Mucosa of descending colon (tissue), 3 donors: ENCODE results near the gene ERC1. TPM values are rescaled to one million over a fixed set of nuclear protein-coding genes. Genes with fewer than 3 reads are reported as not detected.

ENCODE experiments used
- ATAC-seq: fragments of 200-7000 bp; cut with Tn5 transposase; one replicate; pipeline ENCODE4 v1.9.1; 2020; ENCODE audit warnings: mild to moderate bottlenecking, moderate library complexity
- DNase-seq, 3 donors: peaks; one replicate each; pipeline ENCODE4 v3.0.0-alpha.2; 2020
- H3K36me3 ChIP-seq: fragments of 200-600 bp; one replicate; pipeline ENCODE4 v1.8.0; 2021; ENCODE audit warnings: low read depth, mild to moderate bottlenecking
- H3K4me1 ChIP-seq: fragments of 200-600 bp; one replicate; pipeline ENCODE4 v1.8.0; 2021; ENCODE audit warnings: low read depth, mild to moderate bottlenecking
- H3K4me3 ChIP-seq: fragments of 200-600 bp; one replicate; pipeline ENCODE4 v1.8.0; 2021; ENCODE audit warnings: mild to moderate bottlenecking
- H3K9me3 ChIP-seq: fragments of 200-600 bp; one replicate; pipeline ENCODE4 v1.8.0; 2021; ENCODE audit warnings: mild to moderate bottlenecking
- intact Hi-C, 2 donors: fragments of 100-400 bp; cut with DNase I in 1 of 2; cut with micrococcal nuclease in 1 of 2; formaldehyde crosslinking; loops; one replicate each; pipeline versions ENCODE4 v1.11.0 to v1.11.1; 2022; cut with DNase I, micrococcal nuclease
- total RNA-seq, 3 donors: library from RNA; stranded (reverse); fragmentation: NEBNext Ultra II Directional in 2 of 3; extraction: Animal tissue kit (Norgen Biotek cat#: 25700) in 2 of 3; gene quantifications; one replicate each; pipeline versions ENCODE4 v1.2.1 to v1.2.4, GENCODE V29; 2021 to 2023
- TF ChIP-seq, protein P1 (sequence below): fragments of 200-600 bp; IDR thresholded peaks from one replicate; pipeline ENCODE4 v1.8.0; 2022; ENCODE audit warnings: antibody characterized with exemption, mild to moderate bottlenecking
- donor health status: DM: no; HTN: no; CAD: no; lungs with moderate emphysema.
- donor health status: DM: no; HTN: no; CAD: no.
- donor health status: DM: no; HTN: yes; CAD: no.

Gene ERC1
- total RNA-seq, 3 donors from 2014 or later: 42.6 to 76.3 (median 49.6) TPM

DNA sequence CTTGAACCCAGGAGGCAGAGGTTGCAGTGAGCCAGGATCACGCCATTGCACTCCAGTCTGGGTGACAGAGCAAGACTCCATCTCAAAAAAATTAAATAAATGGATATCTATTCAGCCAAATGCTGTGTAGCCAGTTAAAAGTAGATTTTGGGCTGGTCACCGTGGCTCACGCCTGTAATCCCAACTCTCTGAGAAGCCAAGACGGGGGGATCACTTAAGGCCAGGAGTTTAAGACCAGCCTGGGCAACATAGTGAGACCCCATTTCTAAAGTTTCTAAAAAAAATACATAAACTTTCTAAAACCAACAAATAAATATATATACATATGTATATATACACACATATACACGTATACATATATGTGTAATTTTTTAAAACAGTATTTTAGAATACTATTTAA is 414.6 kb downstream of the ERC1 start:
- no peak overlapping the region for H3K4me3 ChIP-seq
- no peaks in the 10 kb centered on the region for H3K4me1 ChIP-seq
- H3K36me3 ChIP-seq: no peaks in the 10 kb centered on the region
- H3K9me3 ChIP-seq: no peaks in the 10 kb centered on the region
- no peak for ATAC-seq
- intact Hi-C loops: no loop called here
- no peak for DNase-seq
- TF ChIP-seq, protein P1, sequence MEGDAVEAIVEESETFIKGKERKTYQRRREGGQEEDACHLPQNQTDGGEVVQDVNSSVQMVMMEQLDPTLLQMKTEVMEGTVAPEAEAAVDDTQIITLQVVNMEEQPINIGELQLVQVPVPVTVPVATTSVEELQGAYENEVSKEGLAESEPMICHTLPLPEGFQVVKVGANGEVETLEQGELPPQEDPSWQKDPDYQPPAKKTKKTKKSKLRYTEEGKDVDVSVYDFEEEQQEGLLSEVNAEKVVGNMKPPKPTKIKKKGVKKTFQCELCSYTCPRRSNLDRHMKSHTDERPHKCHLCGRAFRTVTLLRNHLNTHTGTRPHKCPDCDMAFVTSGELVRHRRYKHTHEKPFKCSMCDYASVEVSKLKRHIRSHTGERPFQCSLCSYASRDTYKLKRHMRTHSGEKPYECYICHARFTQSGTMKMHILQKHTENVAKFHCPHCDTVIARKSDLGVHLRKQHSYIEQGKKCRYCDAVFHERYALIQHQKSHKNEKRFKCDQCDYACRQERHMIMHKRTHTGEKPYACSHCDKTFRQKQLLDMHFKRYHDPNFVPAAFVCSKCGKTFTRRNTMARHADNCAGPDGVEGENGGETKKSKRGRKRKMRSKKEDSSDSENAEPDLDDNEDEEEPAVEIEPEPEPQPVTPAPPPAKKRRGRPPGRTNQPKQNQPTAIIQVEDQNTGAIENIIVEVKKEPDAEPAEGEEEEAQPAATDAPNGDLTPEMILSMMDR: no peak

DNA sequence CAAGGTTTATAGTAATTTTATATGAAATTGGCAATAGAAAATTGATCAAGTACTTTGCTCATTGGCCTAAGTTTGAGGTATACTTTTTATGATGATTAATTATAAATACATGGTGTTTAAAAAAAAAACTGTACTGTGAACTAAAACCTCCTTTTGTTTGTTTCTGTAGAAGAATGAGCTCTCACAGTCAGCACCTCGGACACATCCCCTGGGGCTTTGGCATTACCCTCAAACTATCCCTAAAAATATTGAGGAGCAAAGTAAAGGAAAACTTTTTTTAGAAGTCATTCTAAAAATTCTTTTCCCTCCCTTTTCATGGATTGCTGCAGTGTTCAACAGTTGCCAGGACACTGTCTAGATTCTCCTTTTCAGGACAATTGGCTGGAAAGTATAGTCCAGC is 419.8 kb downstream of the ERC1 start:
- TF ChIP-seq, protein P1: no peak
- ATAC-seq (no peak), DNase-seq (no peak)
- no peaks in the 10 kb centered on the region for H3K4me1 ChIP-seq
- no peak overlapping the region for H3K4me3 ChIP-seq
- no peaks in the 10 kb centered on the region for H3K36me3 ChIP-seq
- intact Hi-C loops: no loop called here
- no peaks in the 10 kb centered on the region for H3K9me3 ChIP-seq

DNA sequence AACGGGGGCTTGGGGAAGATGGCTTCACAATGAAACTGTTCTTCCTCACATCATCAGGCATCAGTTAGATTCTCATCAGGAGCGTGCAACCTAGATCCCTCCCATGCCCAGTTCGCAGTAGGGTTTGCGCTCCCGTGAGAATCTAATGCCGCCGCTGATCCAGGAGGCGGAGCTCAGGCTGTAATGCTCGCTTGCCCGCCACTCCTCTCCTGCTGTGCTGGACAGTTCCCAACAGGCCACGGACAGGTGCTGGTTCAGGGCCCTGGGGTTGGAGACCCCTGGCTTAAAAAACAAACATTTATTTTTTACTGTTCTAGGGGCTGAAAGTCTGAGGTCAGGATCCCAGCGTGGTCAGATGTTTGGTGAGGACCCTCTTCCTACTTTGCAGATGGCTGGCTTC is 422.9 kb downstream of the ERC1 start:
- Histone ChIP-seq H3K36me3 (no peaks in the 10 kb centered on the region), H3K9me3 (no peaks in the 10 kb centered on the region), H3K4me3 (no peak overlapping the region), H3K4me1 (peaks cover 3% of the 10 kb centered on the region)
- DNase-seq (no peak), ATAC-seq (no peak)
- TF ChIP-seq, protein P1: no peak
- intact Hi-C loops: no loop called here

DNA sequence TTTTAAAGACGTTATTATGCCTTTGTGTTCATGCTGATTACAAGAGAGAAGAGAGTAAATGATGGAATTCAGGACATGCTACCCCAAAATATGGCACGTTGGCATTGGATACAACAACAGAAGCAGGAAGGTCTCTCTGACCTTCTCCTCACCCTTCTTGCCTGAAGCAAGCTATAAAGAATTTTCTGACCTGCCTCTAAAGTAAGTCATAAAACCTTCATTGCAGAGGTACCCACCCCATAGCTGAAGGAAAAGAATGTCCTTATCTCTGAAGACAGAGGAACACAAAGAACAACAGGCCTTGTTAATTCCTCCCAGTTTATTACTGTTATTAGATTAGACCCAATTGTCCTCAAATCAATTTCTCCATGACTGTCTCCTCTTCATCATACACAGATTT is 427.1 kb downstream of the ERC1 start:
- intact Hi-C loops: no loop called here
- TF ChIP-seq, protein P1: no peak
- H3K9me3 ChIP-seq: peaks cover 22% of the 10 kb centered on the region
- H3K4me1 ChIP-seq: peaks cover 3% of the 10 kb centered on the region
- H3K36me3 ChIP-seq: no peaks in the 10 kb centered on the region
- DNase-seq (peak in 1 of 3 donors; percentile 9), ATAC-seq (peak; percentile 94)
- H3K4me3 ChIP-seq: no peak overlapping the region

DNA sequence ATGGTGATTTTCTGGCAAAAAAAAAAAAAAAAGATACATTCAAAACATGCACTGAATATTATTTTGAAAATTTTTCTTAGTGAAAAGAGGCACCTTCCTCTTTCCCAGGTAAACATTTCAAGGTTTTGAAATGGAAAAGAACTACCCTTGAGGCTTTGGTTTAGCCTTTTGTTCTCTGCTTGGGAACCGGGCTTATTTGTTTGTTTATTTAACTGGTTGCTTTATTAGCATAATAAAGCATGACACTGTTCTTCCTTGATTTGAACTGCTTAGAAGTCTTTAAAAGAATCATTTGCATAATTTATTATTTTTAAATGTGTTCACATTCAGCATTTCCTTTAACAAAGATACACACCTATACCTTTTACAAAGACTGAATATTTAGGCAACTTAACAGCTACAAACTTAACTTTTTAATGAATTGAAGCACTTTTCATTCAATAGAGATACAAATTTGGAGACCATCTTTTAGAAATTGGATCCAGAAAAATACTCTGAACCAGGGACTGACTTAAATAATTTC is 428.9 kb downstream of the ERC1 start:
- H3K4me1 ChIP-seq: peaks cover 3% of the 10 kb centered on the region
- no peaks in the 10 kb centered on the region for H3K36me3 ChIP-seq
- ATAC-seq: no peak
- no peak overlapping the region for H3K4me3 ChIP-seq
- TF ChIP-seq, protein P1: no peak
- H3K9me3 ChIP-seq: peaks cover 22% of the 10 kb centered on the region
- DNase-seq: no peak
- intact Hi-C loops: no loop called here
